ENCODE data around the gene DPYSL4. TPM values are rescaled to one million over a fixed set of nuclear protein-coding genes. Genes with fewer than 3 reads are reported as not detected.
A peak's percentile ranks its signal among the peaks of the same experiment; 100 is the strongest.

DPYSL4 gene
- total RNA-seq, 2 experiments from 2014 or later: 19.9 to 22.2 TPM

GRCh38 chr10:132247943-132248342 lies 61.2 kb downstream of the DPYSL4 start:
- Mint-ChIP-seq H3K36me3 (no peaks in the 10 kb centered on the region), H3K9me3 (no peaks in the 10 kb centered on the region), H3K4me3 (no peak overlapping the region), H3K27ac (no peak overlapping the region), H3K27me3 (no peaks in the 10 kb centered on the region), H3K4me1 (no peaks in the 10 kb centered on the region)
- DNase-seq: no peak

DNA sequence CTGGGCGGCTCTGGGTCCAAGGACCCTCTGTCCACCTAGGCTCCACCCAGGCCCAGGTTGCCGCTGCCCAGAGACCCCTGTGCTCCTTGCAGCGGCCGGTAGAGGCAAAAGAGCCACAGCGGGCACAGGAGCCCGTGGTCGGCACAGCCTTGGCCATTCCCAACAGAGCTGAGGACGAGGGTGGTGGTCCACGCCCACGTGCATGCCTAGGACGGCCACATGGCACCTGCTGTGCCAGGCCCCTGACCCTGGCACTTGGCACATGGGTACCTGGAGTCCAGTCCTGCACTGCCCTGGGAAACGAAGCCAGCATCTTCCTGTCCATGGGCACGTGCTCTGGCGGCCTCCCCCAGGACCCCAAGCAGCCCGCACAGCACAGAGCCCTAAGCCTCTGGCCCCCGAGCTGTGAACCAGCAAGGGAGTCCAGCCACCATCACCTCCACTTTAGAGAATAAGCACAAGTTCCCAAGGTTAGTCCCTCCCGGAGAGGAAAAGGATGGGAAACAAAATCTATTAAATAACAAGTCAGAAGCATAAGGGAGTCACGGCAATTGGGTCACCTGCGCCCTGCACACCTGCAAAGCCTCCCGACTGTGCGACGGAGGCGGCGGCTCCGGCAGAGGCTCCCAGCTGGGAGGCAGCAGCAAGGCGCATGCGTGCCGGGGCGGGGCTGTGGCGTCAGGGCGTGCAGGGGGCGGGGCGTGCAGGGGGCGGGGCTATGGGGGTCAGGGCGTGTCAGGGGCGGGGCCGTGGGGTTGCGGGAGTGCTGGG lies 61.9 kb downstream of the DPYSL4 start:
- H3K4me1 Mint-ChIP-seq: no peaks in the 10 kb centered on the region
- no peaks in the 10 kb centered on the region for H3K9me3 Mint-ChIP-seq
- H3K27ac Mint-ChIP-seq: no peak overlapping the region
- no peaks in the 10 kb centered on the region for H3K27me3 Mint-ChIP-seq
- no peaks in the 10 kb centered on the region for H3K36me3 Mint-ChIP-seq
- DNase-seq: peak; percentile 64
- H3K4me3 Mint-ChIP-seq: no peak overlapping the region

GRCh38 chr10:132249226-132249724 lies 62.5 kb downstream of the DPYSL4 start:
- DNase-seq: no peak
- Mint-ChIP-seq H3K9me3 (no peaks in the 10 kb centered on the region), H3K27ac (no peak overlapping the region), H3K36me3 (no peaks in the 10 kb centered on the region), H3K4me1 (no peaks in the 10 kb centered on the region), H3K4me3 (no peak overlapping the region), H3K27me3 (no peaks in the 10 kb centered on the region)

DNA sequence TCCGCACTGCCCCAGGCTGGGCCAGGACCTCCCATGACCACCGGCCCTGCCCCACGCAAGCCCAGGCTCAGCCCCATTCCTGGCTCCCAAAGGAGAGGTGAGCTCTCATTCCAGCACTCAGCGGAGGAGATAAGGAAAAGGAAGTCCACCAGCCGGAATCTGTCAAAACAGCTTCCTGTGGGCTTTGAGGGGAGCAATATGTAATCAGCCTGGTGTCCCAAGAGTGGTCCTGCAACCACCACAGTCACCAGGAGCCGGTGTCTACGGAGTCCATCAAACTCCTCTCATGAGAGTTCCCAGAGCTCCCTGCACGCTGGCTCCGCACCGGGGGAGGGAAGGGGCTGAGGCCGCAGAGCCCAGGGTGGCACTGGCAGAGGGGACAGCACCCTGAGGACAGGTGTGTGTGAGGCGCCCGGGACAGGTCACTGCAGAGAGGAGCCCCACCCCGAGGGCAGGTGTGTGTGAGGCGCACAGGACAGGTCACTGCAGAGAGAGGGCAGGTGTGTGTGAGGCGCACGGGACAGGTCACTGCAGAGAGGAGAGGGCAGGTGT lies 63.2 kb downstream of the DPYSL4 start:
- Mint-ChIP-seq H3K36me3 (no peaks in the 10 kb centered on the region), H3K27me3 (no peaks in the 10 kb centered on the region), H3K27ac (no peak overlapping the region), H3K9me3 (no peaks in the 10 kb centered on the region), H3K4me3 (no peak overlapping the region), H3K4me1 (no peaks in the 10 kb centered on the region)
- no peak for DNase-seq

GRCh38 chr10:132250481-132251475 lies 64.0 kb downstream of the DPYSL4 start:
- H3K4me1 Mint-ChIP-seq: no peaks in the 10 kb centered on the region
- H3K4me3 Mint-ChIP-seq: no peak overlapping the region
- H3K9me3 Mint-ChIP-seq: no peaks in the 10 kb centered on the region
- no peak overlapping the region for H3K27ac Mint-ChIP-seq
- no peak for DNase-seq
- no peaks in the 10 kb centered on the region for H3K27me3 Mint-ChIP-seq
- no peaks in the 10 kb centered on the region for H3K36me3 Mint-ChIP-seq

- Mint-ChIP-seq H3K4me1 (no peaks in the 10 kb centered on the region), H3K9me3 (no peaks in the 10 kb centered on the region), H3K27ac (no peak overlapping the region), H3K27me3 (no peaks in the 10 kb centered on the region), H3K36me3 (no peaks in the 10 kb centered on the region), H3K4me3 (no peak overlapping the region)
- no peak for DNase-seq
These were observed 65.2 kb downstream of the DPYSL4 start for GRCh38 chr10:132251928-132252327.

GRCh38 chr10:132252412-132252811 lies 65.7 kb downstream of the DPYSL4 start:
- peaks cover 3% of the 10 kb centered on the region for H3K4me1 Mint-ChIP-seq
- no peak for DNase-seq
- no peak overlapping the region for H3K27ac Mint-ChIP-seq
- H3K36me3 Mint-ChIP-seq: no peaks in the 10 kb centered on the region
- H3K9me3 Mint-ChIP-seq: no peaks in the 10 kb centered on the region
- no peaks in the 10 kb centered on the region for H3K27me3 Mint-ChIP-seq
- no peak overlapping the region for H3K4me3 Mint-ChIP-seq

DNA sequence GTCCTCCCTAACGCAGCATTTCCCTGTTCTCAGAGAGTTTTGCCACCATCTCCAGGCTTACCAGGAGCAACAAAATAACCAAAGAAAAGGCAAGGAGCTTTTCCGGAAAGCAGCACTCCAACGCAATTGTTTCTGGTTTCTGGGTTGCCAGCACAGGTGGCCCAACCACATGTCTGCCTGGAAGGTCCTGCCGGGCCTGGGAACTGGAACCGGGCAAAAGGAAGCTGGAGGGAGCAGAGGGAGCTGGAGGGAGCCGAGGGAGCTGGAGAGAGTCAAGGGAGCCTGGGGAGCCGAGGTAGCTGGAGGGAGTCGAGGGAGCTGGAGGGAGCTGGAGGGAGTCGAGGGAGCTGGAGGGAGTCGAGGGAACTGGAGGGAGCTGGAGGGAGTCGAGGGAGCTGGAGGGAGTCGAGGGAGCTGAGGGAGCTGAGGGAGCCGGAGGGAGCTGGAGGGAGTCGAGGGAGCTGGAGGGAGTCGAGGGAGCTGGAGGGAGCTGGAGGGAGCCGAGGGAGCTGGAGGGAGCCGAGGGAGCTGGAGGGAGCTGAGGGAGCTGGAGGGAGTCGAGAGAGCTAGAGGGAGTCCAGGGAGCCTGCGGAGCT lies 66.4 kb downstream of the DPYSL4 start:
- Mint-ChIP-seq H3K36me3 (no peaks in the 10 kb centered on the region), H3K4me1 (peaks cover 4% of the 10 kb centered on the region), H3K27me3 (no peaks in the 10 kb centered on the region), H3K4me3 (no peak overlapping the region), H3K27ac (no peak overlapping the region), H3K9me3 (no peaks in the 10 kb centered on the region)
- DNase-seq: no peak

DNA sequence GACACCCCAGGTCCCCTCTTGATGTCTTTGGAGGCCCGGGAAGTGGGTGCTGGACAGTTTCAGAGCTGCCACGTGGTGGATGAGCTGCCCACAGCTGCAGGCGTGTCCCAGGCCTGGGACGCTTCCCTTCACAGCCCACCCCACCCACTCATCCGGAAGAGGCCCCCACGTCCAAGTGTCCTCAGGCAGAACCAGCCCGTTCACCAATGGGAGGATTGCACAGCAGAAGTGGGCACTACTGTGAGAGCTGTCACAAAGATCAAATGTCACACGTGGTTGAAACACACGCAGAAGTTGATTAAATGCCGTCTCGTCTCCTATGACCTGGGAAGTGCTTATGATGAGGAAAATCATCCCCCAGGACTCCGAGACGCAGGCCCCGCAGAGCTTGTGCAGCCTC lies 68.1 kb downstream of the DPYSL4 start:
- H3K4me3 Mint-ChIP-seq: no peak overlapping the region
- H3K36me3 Mint-ChIP-seq: no peaks in the 10 kb centered on the region
- DNase-seq: no peak
- no peaks in the 10 kb centered on the region for H3K9me3 Mint-ChIP-seq
- H3K27ac Mint-ChIP-seq: no peak overlapping the region
- peaks cover 8% of the 10 kb centered on the region for H3K4me1 Mint-ChIP-seq
- H3K27me3 Mint-ChIP-seq: no peaks in the 10 kb centered on the region

Other genes starting within 250 kb of the DPYSL4 start
- 100 to 1,000 TPM; 115 to 121 TPM for gene BNIP3, start 205.0 kb upstream of the DPYSL4 start, total RNA-seq
- gene JAKMIP3, start 121.0 kb upstream of the DPYSL4 start, total RNA-seq: under 1 TPM; 0.21 to 0.28 TPM
- 10 to 100 TPM; 15.3 to 16.2 TPM for gene STK32C, start 121.0 kb downstream of the DPYSL4 start, total RNA-seq
- 1 to 10 TPM; 3.5 to 3.8 TPM for gene LRRC27, start 145.2 kb downstream of the DPYSL4 start, total RNA-seq
- gene PWWP2B, start 210.3 kb downstream of the DPYSL4 start, total RNA-seq: 1 to 10 TPM; 2.9 to 3.1 TPM

Data from activated naive CD8-positive, alpha-beta T cell treated with anti-CD3 and anti-CD28 coated beads for 36 hours (primary cell).